SK-N-SH treated with all-trans-retinoic acid at 6 μM for 48 hours (cell line): ENCODE data around the gene PLET1.

Experiments used
- ARNTL ChIP-seq: fragments of 450-650 bp; formaldehyde crosslinking; IDR thresholded peaks from 2 replicates; pipeline ENCODE4 v1.5.0; 2020; ENCODE audit warnings: low read depth, mild to moderate bottlenecking, moderate library complexity, borderline replicate concordance
- ESRRG ChIP-seq: fragments of 250-450 bp; sonication (Bioruptor Pico); IDR thresholded peaks from 2 replicates; pipeline ENCODE4 v1.6.1; 2021; ENCODE audit warnings: mild to moderate bottlenecking
- ISL1 ChIP-seq: fragments of 250-450 bp; sonication (Bioruptor Pico); IDR thresholded peaks from 2 replicates; pipeline ENCODE4 v2.1.2; 2022; ENCODE audit warnings: mild to moderate bottlenecking, moderate library complexity
- PATZ1 ChIP-seq: fragments of 250-450 bp; sonication (Bioruptor Pico); IDR thresholded peaks from 2 replicates; pipeline ENCODE4 v1.8.0; 2020; ENCODE audit warnings: mild to moderate bottlenecking, moderate library complexity, borderline replicate concordance
- PPARA ChIP-seq: fragments of 250-450 bp; sonication (Bioruptor Pico); IDR thresholded peaks from 2 replicates; pipeline ENCODE4 v1.5.0; 2020; ENCODE audit warnings: mild to moderate bottlenecking, borderline replicate concordance
- TOX ChIP-seq: fragments of 250-450 bp; sonication (Bioruptor Pico); IDR thresholded peaks from 2 replicates; pipeline ENCODE4 v1.8.0; 2021; ENCODE audit warnings: mild to moderate bottlenecking, moderate library complexity, borderline replicate concordance
- ZFP30 ChIP-seq: fragments of 450-650 bp; formaldehyde crosslinking; IDR thresholded peaks from 2 replicates; pipeline ENCODE4 v1.5.0; 2022; ENCODE audit warnings: mild to moderate bottlenecking, moderate library complexity
- ZNF70 ChIP-seq: fragments of 450-650 bp; formaldehyde crosslinking; IDR thresholded peaks from 2 replicates; pipeline ENCODE4 v1.5.0; 2020; ENCODE audit warnings: mild to moderate bottlenecking, moderate library complexity

- TF ChIP-seq ESRRG (CRISPR knock-in tag): no peak
- TF ChIP-seq PATZ1 (CRISPR knock-in tag): no peak
- no peak for TF ChIP-seq ZFP30
- TF ChIP-seq PPARA: no peak
- TF ChIP-seq ZNF70 (CRISPR knock-in tag): no peak
- no peak for TF ChIP-seq ARNTL (CRISPR knock-in tag)
- no peak for TF ChIP-seq ISL1 (CRISPR knock-in tag)
- no peak for TF ChIP-seq TOX
Observed at GRCh38 chr11:112303616-112304015, 43.0 kb upstream of the PLET1 start.
